NB4 (cell line): Measurements from ENCODE around the gene NUP62.

Source experiments
- DNase-seq: peaks from one replicate; pipeline ENCODE4 v3.0.0; 2010; ENCODE audit warnings: low read depth
- H3K4me3 ChIP-seq: one replicate; pipeline ENCODE4 v1.5.1; 2011; ENCODE audit warnings: mild to moderate bottlenecking, low read depth, low read length, moderate library complexity
- MYC ChIP-seq: IDR thresholded peaks from 2 replicates; pipeline ENCODE4 v1.6.1; 2011; ENCODE audit warnings: low read depth, low read length
- POLR2A ChIP-seq: IDR thresholded peaks from 2 replicates; pipeline ENCODE4 v1.6.1; 2011; ENCODE audit warnings: mild to moderate bottlenecking; ENCODE audit not compliant: insufficient read length; ENCODE audit errors: extremely low read depth
- TF ChIP-seq, protein P1 (sequence below): IDR thresholded peaks from 2 replicates; pipeline ENCODE4 v1.6.1; 2011; ENCODE audit warnings: low read depth, low read length
- TF ChIP-seq, protein P2 (sequence below): IDR thresholded peaks from one replicate; pipeline ENCODE4 v1.5.1; 2012; ENCODE audit warnings: low read depth, low read length

The NUP62 gene

DNA sequence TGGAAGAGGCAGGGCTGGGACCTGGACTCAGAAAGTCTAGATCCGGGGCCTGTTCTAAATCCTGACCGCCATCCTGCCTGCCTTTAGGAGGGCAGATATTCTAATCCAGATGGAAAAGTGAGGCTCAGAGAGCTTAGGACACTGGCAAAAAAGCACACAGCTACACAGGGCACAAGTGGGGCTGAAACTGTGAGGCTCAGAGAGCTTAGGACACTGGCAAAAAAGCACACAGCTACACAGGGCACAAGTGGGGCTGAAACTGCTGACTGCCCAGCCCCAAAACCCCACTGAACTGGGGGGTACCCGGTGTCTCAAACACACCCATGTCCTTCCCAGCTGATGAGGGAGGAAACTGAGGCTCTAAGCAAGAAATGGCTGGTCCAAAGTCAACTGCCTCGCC is 54.1 kb downstream of the NUP62 start:
- DNase-seq: no peak
- peak overlapping the region; percentile 93 for H3K4me3 ChIP-seq
- TF ChIP-seq, protein P1, sequence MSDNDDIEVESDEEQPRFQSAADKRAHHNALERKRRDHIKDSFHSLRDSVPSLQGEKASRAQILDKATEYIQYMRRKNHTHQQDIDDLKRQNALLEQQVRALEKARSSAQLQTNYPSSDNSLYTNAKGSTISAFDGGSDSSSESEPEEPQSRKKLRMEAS: no peak
- TF ChIP-seq, protein P2, sequence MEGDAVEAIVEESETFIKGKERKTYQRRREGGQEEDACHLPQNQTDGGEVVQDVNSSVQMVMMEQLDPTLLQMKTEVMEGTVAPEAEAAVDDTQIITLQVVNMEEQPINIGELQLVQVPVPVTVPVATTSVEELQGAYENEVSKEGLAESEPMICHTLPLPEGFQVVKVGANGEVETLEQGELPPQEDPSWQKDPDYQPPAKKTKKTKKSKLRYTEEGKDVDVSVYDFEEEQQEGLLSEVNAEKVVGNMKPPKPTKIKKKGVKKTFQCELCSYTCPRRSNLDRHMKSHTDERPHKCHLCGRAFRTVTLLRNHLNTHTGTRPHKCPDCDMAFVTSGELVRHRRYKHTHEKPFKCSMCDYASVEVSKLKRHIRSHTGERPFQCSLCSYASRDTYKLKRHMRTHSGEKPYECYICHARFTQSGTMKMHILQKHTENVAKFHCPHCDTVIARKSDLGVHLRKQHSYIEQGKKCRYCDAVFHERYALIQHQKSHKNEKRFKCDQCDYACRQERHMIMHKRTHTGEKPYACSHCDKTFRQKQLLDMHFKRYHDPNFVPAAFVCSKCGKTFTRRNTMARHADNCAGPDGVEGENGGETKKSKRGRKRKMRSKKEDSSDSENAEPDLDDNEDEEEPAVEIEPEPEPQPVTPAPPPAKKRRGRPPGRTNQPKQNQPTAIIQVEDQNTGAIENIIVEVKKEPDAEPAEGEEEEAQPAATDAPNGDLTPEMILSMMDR: no peak
- TF ChIP-seq MYC (no peak), POLR2A (no peak)

DNA sequence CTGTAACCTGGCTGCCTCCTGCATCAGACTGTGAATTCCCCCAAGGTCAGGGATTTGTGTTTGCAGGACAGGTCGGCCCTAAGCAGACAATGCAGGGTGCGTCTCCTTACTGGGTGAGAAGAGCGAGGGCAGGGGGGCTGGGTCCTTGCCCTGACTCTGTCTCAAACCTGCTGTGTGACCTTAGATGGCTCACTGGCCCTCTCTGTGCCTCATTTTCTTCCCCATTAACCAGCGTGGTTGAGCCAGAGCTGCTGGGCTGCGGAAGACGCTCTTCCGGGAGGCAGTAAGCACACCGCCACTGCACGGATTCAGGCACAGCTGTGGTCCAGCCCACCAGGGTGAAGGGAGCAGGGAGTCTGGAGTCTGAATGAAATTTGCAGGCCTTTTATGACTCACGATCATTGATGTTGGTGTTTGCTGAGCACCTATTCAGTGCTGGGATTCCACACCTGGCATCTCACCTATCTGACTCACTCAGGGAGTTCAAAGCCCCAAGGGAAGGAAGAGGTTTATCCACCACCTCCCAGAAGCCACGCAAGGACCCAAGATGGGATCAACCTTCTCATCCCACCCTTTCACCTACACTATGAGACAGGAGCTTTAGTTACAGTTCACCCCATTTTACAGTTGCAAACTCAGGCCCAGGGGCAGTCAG is 54.7 kb downstream of the NUP62 start:
- DNase-seq: no peak
- TF ChIP-seq, protein P2: no peak
- TF ChIP-seq MYC (no peak), POLR2A (no peak)
- H3K4me3 ChIP-seq: no peak overlapping the region

DNA sequence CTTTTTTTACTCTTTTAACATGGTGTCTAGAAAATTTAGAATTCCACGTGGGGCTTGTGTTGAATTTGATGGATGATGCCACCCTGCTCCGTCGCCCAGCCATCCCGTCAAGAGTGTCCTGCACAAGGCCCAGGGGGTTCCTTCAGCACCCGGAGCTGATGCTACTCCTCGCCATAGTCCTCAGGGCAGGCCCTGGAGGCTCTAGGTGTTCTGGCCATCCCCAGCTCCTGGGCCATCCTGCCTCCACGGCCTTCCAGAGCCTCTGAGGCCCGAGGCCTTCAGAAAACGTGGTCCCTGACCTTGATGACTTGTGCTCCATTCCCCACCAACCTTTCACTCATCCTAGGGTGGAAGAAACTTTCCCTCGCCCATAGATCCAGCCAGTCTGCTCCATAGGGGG is 55.5 kb downstream of the NUP62 start:
- no peak for DNase-seq
- no peak overlapping the region for H3K4me3 ChIP-seq
- TF ChIP-seq POLR2A (no peak), MYC (no peak)
- TF ChIP-seq, protein P1: no peak
- TF ChIP-seq, protein P2: no peak

DNA sequence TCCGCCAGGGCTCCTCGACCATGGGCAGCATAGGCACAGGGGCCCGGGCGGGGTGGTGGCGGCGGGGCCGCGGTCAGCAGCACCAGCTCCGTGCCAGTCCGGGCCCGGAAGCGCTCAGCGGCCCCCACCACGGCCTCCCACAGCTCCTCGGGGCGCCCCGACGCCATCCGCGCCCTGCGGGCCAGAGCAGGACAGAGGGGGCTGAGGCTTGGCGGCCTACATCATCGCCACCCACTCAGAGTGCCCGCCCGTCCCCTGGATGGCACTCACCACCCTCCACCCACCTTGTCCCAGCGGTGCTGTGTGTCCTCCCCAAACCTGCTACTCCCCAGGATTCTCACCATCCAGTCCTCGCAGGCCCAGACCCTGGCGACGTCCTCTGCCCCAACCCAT is 56.2 kb downstream of the NUP62 start:
- no peak for DNase-seq
- TF ChIP-seq, protein P1: no peak
- no peak for TF ChIP-seq MYC
- TF ChIP-seq POLR2A: no peak
- TF ChIP-seq, protein P2: no peak
- no peak overlapping the region for H3K4me3 ChIP-seq

DNA sequence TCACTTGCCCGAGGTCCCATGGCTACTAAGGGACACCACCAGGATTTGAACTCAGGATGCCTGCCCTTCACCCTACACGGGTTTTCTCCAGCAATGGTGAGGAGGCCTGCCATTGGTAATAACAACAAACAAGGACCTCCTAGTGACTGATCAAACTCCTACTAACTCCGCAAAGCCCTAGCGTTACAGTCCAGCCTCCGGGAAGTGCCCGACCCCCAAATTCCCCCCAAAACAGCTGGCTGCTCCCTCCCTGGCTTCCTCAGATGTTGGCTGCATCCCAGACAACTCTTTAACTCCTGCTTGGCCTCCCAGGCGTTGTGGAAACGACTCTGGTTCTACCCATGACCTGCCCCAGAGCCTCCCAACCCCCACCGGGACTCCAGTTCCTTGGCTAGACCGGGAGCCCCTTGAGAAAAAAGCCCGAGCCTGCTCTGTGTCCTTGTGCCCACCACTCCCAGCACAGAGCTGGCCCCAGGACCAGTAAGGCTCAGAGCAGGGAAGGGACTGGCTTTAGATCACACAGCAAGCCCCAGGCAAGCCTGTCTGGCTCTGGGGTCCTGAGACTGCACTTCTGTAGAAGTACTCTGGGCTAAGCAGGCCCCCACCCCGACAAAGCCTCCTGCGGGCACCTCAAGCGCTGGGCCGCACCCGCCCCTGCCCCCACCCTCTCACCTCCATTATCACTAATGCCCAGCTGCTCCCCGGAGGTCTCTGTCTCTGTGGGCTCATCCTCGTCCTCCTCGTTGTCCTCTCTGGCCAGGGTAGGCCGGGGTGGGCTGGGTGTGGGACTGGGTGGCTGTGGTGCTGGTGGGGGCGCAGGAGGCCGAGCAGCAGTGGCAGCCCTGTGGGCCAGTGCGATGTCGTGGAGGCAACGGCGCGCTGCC is 56.8 kb downstream of the NUP62 start:
- H3K4me3 ChIP-seq: no peak overlapping the region
- no peak for DNase-seq
- TF ChIP-seq POLR2A: no peak
- TF ChIP-seq, protein P1: no peak

DNA sequence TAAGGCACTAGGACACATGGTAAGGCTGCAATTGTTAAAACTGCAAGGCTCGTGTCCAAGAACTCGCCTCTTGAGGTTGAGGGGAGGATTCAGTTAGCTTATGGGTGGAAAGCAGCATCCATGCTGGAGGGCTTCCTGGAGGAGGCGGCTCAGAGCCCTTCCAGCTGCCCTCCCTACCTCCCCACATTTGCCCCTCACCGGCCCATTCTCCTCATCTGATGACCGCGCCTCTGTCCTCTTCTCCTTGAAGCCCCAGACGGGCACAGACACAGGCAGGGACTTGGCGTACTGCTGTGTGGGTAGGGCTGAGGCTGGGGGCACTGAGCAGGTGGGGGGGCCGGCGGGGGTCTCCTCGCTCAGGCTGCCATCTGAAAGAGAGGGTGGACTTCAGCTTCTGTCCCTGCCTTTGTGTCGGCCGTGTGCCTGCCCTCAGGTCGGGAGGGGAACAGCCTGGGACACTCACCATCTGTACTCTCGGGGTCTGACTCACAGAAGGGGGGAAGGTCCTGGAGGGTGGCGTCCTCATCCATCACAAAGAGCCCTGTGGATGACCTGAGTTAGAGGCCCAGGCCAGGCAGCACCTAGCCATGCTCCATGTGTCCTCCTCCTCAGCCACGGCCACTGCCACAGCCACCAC is 57.8 kb downstream of the NUP62 start:
- TF ChIP-seq, protein P1: no peak
- TF ChIP-seq MYC (no peak), POLR2A (no peak)
- TF ChIP-seq, protein P2: no peak
- DNase-seq: no peak
- H3K4me3 ChIP-seq: no peak overlapping the region
